ENCODE results near the gene RYR2. TPM values are rescaled to one million over a fixed set of nuclear protein-coding genes. Genes with fewer than 3 reads are reported as not detected.

The RYR2 gene
- total and polyA plus RNA-seq, 9 of the 15 experiments (the other 6 are each of a cell fraction or from before 2014, with no cell fraction given): 0.03 to 0.42 (median 0.14) TPM

DNA sequence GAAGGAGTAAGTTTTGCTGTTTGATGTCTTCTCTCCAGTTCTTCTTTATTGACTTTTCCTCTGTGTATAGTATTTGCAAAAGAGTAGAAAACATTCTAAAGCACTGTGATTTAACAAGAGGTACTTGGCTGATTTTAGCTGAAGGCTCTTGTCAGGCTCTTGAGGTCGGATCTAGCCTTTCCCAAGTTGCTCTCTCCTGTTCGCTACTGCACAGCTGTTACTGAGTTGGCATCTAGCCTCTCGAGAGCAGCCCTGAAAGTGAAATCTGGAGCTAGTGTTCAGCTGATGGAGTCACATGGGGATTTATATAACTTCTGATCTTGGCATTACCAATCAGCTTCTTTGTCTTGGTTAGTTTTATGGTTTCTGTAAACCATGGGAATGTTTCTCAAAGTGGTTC, 193.1 kb downstream of the RYR2 start (continued):
- TF ChIP-seq FOXK2 (conservative IDR thresholded peaks at IDR 0.05 in 1 of 2, IDR thresholded peaks at IDR 0.05 in 1 of 2; ENCODE audit: low read depth in 2 of 2) (no peak), YY1 (IDR thresholded peaks at IDR 0.05; ENCODE audit: borderline replicate concordance in 1 of 3, control insufficient read depth in 1 of 3, extremely low read depth in 1 of 3, insufficient read depth in 3 of 3, insufficient read length in 1 of 3, insufficient replicate concordance in 2 of 3, low read depth in 1 of 3, low read length in 2 of 3) (no peak), JUND (IDR thresholded peaks at IDR 0.05; ENCODE audit: borderline replicate concordance, low read depth, low read length) (no peak), JUND (tag; IDR thresholded peaks at IDR 0.05; ENCODE audit: borderline replicate concordance, low read depth, low read length) (no peak), MAFG (tag; conservative IDR thresholded peaks at IDR 0.05) (no peak), SMARCA5 (IDR thresholded peaks at IDR 0.05) (no peak)
- TF ChIP-seq, protein P1, sequence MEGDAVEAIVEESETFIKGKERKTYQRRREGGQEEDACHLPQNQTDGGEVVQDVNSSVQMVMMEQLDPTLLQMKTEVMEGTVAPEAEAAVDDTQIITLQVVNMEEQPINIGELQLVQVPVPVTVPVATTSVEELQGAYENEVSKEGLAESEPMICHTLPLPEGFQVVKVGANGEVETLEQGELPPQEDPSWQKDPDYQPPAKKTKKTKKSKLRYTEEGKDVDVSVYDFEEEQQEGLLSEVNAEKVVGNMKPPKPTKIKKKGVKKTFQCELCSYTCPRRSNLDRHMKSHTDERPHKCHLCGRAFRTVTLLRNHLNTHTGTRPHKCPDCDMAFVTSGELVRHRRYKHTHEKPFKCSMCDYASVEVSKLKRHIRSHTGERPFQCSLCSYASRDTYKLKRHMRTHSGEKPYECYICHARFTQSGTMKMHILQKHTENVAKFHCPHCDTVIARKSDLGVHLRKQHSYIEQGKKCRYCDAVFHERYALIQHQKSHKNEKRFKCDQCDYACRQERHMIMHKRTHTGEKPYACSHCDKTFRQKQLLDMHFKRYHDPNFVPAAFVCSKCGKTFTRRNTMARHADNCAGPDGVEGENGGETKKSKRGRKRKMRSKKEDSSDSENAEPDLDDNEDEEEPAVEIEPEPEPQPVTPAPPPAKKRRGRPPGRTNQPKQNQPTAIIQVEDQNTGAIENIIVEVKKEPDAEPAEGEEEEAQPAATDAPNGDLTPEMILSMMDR (IDR thresholded peaks at IDR 0.05 in 2 of 3, conservative IDR thresholded peaks at IDR 0.05 in 1 of 3; ENCODE audit: insufficient read depth in 2 of 3, low read depth in 1 of 3, low read length in 3 of 3): no peak
- TF ChIP-seq, protein P2, sequence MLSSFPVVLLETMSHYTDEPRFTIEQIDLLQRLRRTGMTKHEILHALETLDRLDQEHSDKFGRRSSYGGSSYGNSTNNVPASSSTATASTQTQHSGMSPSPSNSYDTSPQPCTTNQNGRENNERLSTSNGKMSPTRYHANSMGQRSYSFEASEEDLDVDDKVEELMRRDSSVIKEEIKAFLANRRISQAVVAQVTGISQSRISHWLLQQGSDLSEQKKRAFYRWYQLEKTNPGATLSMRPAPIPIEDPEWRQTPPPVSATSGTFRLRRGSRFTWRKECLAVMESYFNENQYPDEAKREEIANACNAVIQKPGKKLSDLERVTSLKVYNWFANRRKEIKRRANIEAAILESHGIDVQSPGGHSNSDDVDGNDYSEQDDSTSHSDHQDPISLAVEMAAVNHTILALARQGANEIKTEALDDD (IDR thresholded peaks at IDR 0.05): no peak
- TF ChIP-seq, protein P3, sequence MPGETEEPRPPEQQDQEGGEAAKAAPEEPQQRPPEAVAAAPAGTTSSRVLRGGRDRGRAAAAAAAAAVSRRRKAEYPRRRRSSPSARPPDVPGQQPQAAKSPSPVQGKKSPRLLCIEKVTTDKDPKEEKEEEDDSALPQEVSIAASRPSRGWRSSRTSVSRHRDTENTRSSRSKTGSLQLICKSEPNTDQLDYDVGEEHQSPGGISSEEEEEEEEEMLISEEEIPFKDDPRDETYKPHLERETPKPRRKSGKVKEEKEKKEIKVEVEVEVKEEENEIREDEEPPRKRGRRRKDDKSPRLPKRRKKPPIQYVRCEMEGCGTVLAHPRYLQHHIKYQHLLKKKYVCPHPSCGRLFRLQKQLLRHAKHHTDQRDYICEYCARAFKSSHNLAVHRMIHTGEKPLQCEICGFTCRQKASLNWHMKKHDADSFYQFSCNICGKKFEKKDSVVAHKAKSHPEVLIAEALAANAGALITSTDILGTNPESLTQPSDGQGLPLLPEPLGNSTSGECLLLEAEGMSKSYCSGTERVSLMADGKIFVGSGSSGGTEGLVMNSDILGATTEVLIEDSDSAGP (CRISPR knock-in tag; IDR thresholded peaks at IDR 0.05): no peak
- TF ChIP-seq, protein P4, sequence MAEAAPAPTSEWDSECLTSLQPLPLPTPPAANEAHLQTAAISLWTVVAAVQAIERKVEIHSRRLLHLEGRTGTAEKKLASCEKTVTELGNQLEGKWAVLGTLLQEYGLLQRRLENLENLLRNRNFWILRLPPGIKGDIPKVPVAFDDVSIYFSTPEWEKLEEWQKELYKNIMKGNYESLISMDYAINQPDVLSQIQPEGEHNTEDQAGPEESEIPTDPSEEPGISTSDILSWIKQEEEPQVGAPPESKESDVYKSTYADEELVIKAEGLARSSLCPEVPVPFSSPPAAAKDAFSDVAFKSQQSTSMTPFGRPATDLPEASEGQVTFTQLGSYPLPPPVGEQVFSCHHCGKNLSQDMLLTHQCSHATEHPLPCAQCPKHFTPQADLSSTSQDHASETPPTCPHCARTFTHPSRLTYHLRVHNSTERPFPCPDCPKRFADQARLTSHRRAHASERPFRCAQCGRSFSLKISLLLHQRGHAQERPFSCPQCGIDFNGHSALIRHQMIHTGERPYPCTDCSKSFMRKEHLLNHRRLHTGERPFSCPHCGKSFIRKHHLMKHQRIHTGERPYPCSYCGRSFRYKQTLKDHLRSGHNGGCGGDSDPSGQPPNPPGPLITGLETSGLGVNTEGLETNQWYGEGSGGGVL (CRISPR knock-in tag; IDR thresholded peaks at IDR 0.05): no peak
